Liver (tissue), 9 donors: ENCODE measurements around the gene HECTD1. TPM values are rescaled to one million over a fixed set of nuclear protein-coding genes. Genes with fewer than 3 reads are reported as not detected.

Source experiments
- DNase-seq: peaks from one replicate; pipeline ENCODE4 v3.0.0-alpha.2; 2017; ENCODE audit warnings: low spot score
- H3K27ac ChIP-seq, 2 donors: one replicate each; pipeline ENCODE4 v1.7.0; 2013; ENCODE audit warnings: inconsistent platforms in 2 of 2, low read length in 2 of 2, control low read depth in 1 of 2, low read depth in 1 of 2, mild to moderate bottlenecking in 1 of 2
- H3K27me3 ChIP-seq, 4 donors: one replicate each; pipeline versions ENCODE4 v1.6.1 to v1.7.0; 2013; ENCODE audit warnings: low read length in 3 of 4, inconsistent platforms in 1 of 4, mild to moderate bottlenecking in 1 of 4, moderate library complexity in 1 of 4; ENCODE audit not compliant: control insufficient read depth in 4 of 4, insufficient read depth in 4 of 4
- H3K36me3 ChIP-seq, 4 donors: one replicate each; pipeline versions ENCODE4 v1.6.1 to v1.7.0; 2013; ENCODE audit warnings: low read length in 3 of 4, mild to moderate bottlenecking in 3 of 4, low read depth in 1 of 4, moderate library complexity in 1 of 4; ENCODE audit not compliant: control insufficient read depth in 4 of 4, insufficient read depth in 3 of 4
- H3K4me1 ChIP-seq, 4 donors: one replicate each; pipeline versions ENCODE4 v1.6.1 to v1.7.0; 2013; ENCODE audit warnings: low read length in 3 of 4, mild to moderate bottlenecking in 3 of 4, moderate library complexity in 1 of 4; ENCODE audit not compliant: control insufficient read depth in 4 of 4, insufficient read depth in 4 of 4
- H3K4me3 ChIP-seq, 3 donors: one replicate each; pipeline versions ENCODE4 v1.6.1 to v1.7.0; 2013; ENCODE audit warnings: low read length in 3 of 3, control low read depth in 1 of 3, low read depth in 1 of 3, mild to moderate bottlenecking in 1 of 3
- H3K9ac ChIP-seq, 2 donors: one replicate each; pipeline ENCODE4 v1.7.0; 2013; ENCODE audit warnings: low read length in 2 of 2, mild to moderate bottlenecking in 2 of 2, moderate library complexity in 2 of 2, control low read depth in 1 of 2, low read depth in 1 of 2
- H3K9me3 ChIP-seq, 4 donors: one replicate each; pipeline versions ENCODE4 v1.6.1 to v1.7.0; 2013; ENCODE audit warnings: low read length in 3 of 4; ENCODE audit not compliant: control insufficient read depth in 4 of 4
- ATF3 ChIP-seq: IDR thresholded peaks from 2 replicates; pipeline ENCODE4 v1.6.1; 2016; ENCODE audit warnings: antibody characterized with exemption
- EGR1 ChIP-seq, 2 donors: IDR thresholded peaks; 2 replicates each; pipeline ENCODE4 v1.6.1; 2016 to 2018; ENCODE audit warnings: antibody characterized with exemption in 2 of 2, low read depth in 2 of 2
- FOXA1 ChIP-seq: IDR thresholded peaks from 2 replicates; pipeline ENCODE4 v1.6.1; 2016; ENCODE audit warnings: antibody characterized with exemption
- FOXA2 ChIP-seq: IDR thresholded peaks from 2 replicates; pipeline ENCODE4 v1.6.1; 2016; ENCODE audit warnings: antibody characterized with exemption
- GABPA ChIP-seq, 2 donors: IDR thresholded peaks in 1 of 2; conservative IDR thresholded peaks in 1 of 2; 2 replicates each; pipeline ENCODE4 v1.6.1; 2016; ENCODE audit warnings: antibody characterized with exemption in 2 of 2, mild to moderate bottlenecking in 1 of 2, moderate library complexity in 1 of 2
- HNF4A ChIP-seq, 2 donors: conservative IDR thresholded peaks; 2 replicates each; pipeline ENCODE4 v1.6.1; 2016; ENCODE audit warnings: antibody characterized with exemption in 2 of 2, mild to moderate bottlenecking in 2 of 2
- HNF4G ChIP-seq: IDR thresholded peaks from 2 replicates; pipeline ENCODE4 v1.6.1; 2016; ENCODE audit warnings: antibody characterized with exemption
- JUND ChIP-seq, 2 donors: IDR thresholded peaks; 2 replicates each; pipeline ENCODE4 v1.6.1; 2016; ENCODE audit warnings: antibody characterized with exemption in 2 of 2
- MAX ChIP-seq: IDR thresholded peaks from 2 replicates; pipeline ENCODE4 v1.6.1; 2016; ENCODE audit warnings: antibody characterized with exemption
- NR2F2 ChIP-seq: IDR thresholded peaks from 2 replicates; pipeline ENCODE4 v1.6.1; 2016; ENCODE audit warnings: antibody characterized with exemption
- RAD21 ChIP-seq, 2 donors: IDR thresholded peaks; 2 replicates each; pipeline ENCODE4 v1.6.1; 2016; ENCODE audit warnings: antibody characterized with exemption in 2 of 2, mild to moderate bottlenecking in 2 of 2
- RXRA ChIP-seq, 2 donors: IDR thresholded peaks; 2 replicates each; pipeline ENCODE4 v1.6.1; 2017 to 2018; ENCODE audit warnings: antibody characterized with exemption in 2 of 2, mild to moderate bottlenecking in 1 of 2
- SP1 ChIP-seq: IDR thresholded peaks from 2 replicates; pipeline ENCODE4 v1.6.1; 2018; ENCODE audit warnings: antibody characterized with exemption, mild to moderate bottlenecking
- TAF1 ChIP-seq: conservative IDR thresholded peaks from 2 replicates; pipeline ENCODE4 v1.6.1; 2016; ENCODE audit warnings: antibody characterized with exemption, mild to moderate bottlenecking
- YY1 ChIP-seq: IDR thresholded peaks from 2 replicates; pipeline ENCODE4 v1.6.1; 2016; ENCODE audit warnings: antibody characterized with exemption, mild to moderate bottlenecking
- WGBS: extraction: QIAGEN DNeasy Blood & Tissue Kit; methylation state at CpG from one replicate; pipeline ENCODE4 v1.1.7; 2013; 5-methylcytosine and 5-hydroxymethylcytosine counted together
- polyA plus RNA-seq, 2 donors: library from polyadenylated mRNA; stranded (reverse) in 1 of 2; unstranded in 1 of 2; fragments of 200-250 nt in 1 of 2; fragments of >200 nt in 1 of 2; fragmentation: Nextera tagmentation in 1 of 2; extraction: Ambion mirVana in 1 of 2; gene quantifications; one replicate each; pipeline versions ENCODE4 v1.2.1 to v1.2.3, GENCODE V29; 2013 to 2015
- total RNA-seq, 2 donors: library from RNA; depleted of rRNA; stranded (reverse); fragments of >200 nt; gene quantifications; one replicate each; pipeline ENCODE4 v1.2.3, GENCODE V29; 2014
- TF ChIP-seq, protein P1 (sequence below): IDR thresholded peaks from 2 replicates; pipeline ENCODE4 v1.6.1; 2016; ENCODE audit warnings: antibody characterized with exemption, mild to moderate bottlenecking
- TF ChIP-seq, protein P2 (sequence below): IDR thresholded peaks from 2 replicates; pipeline ENCODE4 v1.6.1; 2016; ENCODE audit warnings: antibody characterized with exemption
- donor health status: healthy.
- donor health status: healthy.
- donor health status: healthy.
- donor health status: healthy.
- donor health status: healthy.

HECTD1 gene
- total and polyA plus RNA-seq, 4 donors, result 46.8 to 256 (median 118) TPM

DNA sequence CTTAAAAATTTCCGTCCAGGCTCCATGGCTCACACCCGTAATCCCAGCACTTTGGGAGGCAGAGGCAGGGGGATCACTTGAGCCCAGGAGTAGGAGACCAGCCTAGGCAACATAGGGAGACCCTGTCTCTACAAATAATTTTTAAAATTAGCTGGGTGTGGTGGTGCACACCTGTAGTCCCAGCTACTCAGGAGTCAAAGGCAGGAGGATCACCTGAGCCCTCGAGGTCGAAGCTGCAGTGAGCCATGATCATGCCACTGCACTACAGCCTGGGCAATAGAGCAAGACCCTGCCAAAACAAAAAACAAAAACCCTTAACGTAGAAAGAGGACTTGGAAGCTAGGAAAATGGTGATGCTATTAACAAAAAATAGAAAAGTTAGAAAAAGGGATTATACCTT lies 2.0 kb upstream of the HECTD1 start:
- no peaks in the 10 kb centered on the region for H3K9me3 ChIP-seq
- DNase-seq, result no peak
- H3K36me3 ChIP-seq, result no peaks in the 10 kb centered on the region
- WGBS, result 97% methylated on average over 5 of the region's 5 CpGs
- no peak overlapping the region for H3K27ac ChIP-seq
- H3K4me3 ChIP-seq, result no peak overlapping the region
- H3K9ac ChIP-seq, result no peak overlapping the region
- H3K27me3 ChIP-seq, result no peaks in the 10 kb centered on the region
- TF ChIP-seq, protein P1, sequence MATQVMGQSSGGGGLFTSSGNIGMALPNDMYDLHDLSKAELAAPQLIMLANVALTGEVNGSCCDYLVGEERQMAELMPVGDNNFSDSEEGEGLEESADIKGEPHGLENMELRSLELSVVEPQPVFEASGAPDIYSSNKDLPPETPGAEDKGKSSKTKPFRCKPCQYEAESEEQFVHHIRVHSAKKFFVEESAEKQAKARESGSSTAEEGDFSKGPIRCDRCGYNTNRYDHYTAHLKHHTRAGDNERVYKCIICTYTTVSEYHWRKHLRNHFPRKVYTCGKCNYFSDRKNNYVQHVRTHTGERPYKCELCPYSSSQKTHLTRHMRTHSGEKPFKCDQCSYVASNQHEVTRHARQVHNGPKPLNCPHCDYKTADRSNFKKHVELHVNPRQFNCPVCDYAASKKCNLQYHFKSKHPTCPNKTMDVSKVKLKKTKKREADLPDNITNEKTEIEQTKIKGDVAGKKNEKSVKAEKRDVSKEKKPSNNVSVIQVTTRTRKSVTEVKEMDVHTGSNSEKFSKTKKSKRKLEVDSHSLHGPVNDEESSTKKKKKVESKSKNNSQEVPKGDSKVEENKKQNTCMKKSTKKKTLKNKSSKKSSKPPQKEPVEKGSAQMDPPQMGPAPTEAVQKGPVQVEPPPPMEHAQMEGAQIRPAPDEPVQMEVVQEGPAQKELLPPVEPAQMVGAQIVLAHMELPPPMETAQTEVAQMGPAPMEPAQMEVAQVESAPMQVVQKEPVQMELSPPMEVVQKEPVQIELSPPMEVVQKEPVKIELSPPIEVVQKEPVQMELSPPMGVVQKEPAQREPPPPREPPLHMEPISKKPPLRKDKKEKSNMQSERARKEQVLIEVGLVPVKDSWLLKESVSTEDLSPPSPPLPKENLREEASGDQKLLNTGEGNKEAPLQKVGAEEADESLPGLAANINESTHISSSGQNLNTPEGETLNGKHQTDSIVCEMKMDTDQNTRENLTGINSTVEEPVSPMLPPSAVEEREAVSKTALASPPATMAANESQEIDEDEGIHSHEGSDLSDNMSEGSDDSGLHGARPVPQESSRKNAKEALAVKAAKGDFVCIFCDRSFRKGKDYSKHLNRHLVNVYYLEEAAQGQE, result no peak
- TF ChIP-seq GABPA (IDR thresholded peaks at IDR 0.05 in 1 of 2, conservative IDR thresholded peaks at IDR 0.05 in 1 of 2) (no peak), ATF3 (no peak), RXRA (IDR thresholded peaks at IDR 0.05) (no peak), FOXA2 (no peak), HNF4A (conservative IDR thresholded peaks at IDR 0.05) (no peak), HNF4G (no peak), YY1 (no peak), NR2F2 (no peak)
- TF ChIP-seq, protein P2, sequence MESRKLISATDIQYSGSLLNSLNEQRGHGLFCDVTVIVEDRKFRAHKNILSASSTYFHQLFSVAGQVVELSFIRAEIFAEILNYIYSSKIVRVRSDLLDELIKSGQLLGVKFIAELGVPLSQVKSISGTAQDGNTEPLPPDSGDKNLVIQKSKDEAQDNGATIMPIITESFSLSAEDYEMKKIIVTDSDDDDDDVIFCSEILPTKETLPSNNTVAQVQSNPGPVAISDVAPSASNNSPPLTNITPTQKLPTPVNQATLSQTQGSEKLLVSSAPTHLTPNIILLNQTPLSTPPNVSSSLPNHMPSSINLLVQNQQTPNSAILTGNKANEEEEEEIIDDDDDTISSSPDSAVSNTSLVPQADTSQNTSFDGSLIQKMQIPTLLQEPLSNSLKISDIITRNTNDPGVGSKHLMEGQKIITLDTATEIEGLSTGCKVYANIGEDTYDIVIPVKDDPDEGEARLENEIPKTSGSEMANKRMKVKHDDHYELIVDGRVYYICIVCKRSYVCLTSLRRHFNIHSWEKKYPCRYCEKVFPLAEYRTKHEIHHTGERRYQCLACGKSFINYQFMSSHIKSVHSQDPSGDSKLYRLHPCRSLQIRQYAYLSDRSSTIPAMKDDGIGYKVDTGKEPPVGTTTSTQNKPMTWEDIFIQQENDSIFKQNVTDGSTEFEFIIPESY, result no peak
- H3K4me1 ChIP-seq, result peaks cover 0 to 20% (median 3%) of the 10 kb centered on the region in 4 donors

DNA sequence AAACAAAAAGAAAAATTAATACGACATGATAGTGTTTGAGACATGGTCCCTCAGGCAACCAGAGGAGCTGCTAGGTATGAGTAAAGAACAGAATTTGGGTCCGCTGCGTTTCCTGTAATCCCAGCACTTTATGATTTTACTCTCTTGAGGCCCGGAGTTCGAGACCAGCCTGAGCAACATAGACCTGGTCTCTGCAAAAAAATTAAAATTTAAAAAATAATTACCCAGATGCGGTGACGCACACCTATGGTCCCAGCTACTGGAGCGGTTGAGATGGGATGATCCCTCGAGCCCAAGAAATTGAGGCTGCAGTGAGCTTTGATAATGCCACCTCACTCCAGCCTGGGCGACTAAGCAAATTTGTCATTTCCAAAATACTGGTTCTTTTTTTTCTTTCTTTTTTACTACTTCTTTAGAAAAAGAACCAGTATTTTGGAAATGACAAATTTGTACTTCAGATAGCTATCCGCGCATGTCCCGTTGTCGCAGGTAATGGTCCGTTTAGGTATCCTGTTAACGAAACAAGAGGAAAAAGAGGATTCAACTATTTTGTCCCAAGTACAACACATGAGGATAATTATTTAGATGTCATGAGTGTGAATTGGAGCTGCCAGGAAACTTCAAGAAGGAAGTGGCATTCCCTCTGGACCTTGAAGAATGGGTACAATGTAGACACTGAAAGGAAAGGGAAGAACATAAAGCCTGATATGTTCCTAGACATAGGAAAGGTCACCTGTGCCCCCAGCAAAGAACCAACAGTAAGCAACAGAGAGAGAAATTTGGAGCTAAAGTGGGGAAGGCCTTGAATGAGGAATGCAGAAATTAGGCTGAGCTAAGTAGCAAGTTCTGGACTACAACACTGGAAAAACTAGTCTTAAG lies 1.2 kb upstream of the HECTD1 start:
- peaks cover 0 to 21% (median 3%) of the 10 kb centered on the region in 4 donors for H3K4me1 ChIP-seq
- H3K27ac ChIP-seq, result peak overlapping the region; percentile 91 to 100
- peak overlapping the region; percentile 87 to 99 for H3K9ac ChIP-seq
- H3K27me3 ChIP-seq, result no peaks in the 10 kb centered on the region
- WGBS, result 78% methylated on average over 16 of the region's 16 CpGs
- no peak for DNase-seq
- peak overlapping the region; percentile 26 to 89 (median 83) for H3K4me3 ChIP-seq
- H3K36me3 ChIP-seq, result no peaks in the 10 kb centered on the region
- H3K9me3 ChIP-seq, result no peaks in the 10 kb centered on the region
- no peak for TF ChIP-seq RAD21 (IDR thresholded peaks at IDR 0.05)
- TF ChIP-seq TAF1, result no peak
- TF ChIP-seq NR2F2, result no peak
- TF ChIP-seq FOXA2, result no peak
- no peak for TF ChIP-seq FOXA1
- TF ChIP-seq GABPA (IDR thresholded peaks at IDR 0.05 in 1 of 2, conservative IDR thresholded peaks at IDR 0.05 in 1 of 2), result no peak
- TF ChIP-seq SP1, result no peak
- no peak for TF ChIP-seq HNF4A (conservative IDR thresholded peaks at IDR 0.05)
- no peak for TF ChIP-seq YY1
- no peak for TF ChIP-seq JUND (IDR thresholded peaks at IDR 0.05)
- TF ChIP-seq EGR1 (IDR thresholded peaks at IDR 0.05; ENCODE audit: low read depth in 2 of 2), result no peak
- TF ChIP-seq, protein P2, result no peak
- TF ChIP-seq, protein P1, result no peak
- TF ChIP-seq MAX, result no peak
